Placental pericyte (primary cell): ENCODE measurements around the gene GLB1L. TPM values are rescaled to one million over a fixed set of nuclear protein-coding genes. Genes with fewer than 3 reads are reported as not detected.

Experiments used
- small RNA-seq: library from RNA; depleted of rRNA; stranded (forward); fragments of <200 nt; gene quantifications from one replicate; pipeline ENCODE3, GENCODE V24; 2012; ENCODE audit warnings: low replicate concordance
- total RNA-seq: library from RNA; depleted of rRNA; stranded (reverse); fragments of >200 nt; gene quantifications from 2 replicates; pipeline ENCODE4 v1.2.3, GENCODE V29; 2012

The GLB1L gene
- 15.2 and 23.4 TPM in 2 replicates for total RNA-seq

DNA sequence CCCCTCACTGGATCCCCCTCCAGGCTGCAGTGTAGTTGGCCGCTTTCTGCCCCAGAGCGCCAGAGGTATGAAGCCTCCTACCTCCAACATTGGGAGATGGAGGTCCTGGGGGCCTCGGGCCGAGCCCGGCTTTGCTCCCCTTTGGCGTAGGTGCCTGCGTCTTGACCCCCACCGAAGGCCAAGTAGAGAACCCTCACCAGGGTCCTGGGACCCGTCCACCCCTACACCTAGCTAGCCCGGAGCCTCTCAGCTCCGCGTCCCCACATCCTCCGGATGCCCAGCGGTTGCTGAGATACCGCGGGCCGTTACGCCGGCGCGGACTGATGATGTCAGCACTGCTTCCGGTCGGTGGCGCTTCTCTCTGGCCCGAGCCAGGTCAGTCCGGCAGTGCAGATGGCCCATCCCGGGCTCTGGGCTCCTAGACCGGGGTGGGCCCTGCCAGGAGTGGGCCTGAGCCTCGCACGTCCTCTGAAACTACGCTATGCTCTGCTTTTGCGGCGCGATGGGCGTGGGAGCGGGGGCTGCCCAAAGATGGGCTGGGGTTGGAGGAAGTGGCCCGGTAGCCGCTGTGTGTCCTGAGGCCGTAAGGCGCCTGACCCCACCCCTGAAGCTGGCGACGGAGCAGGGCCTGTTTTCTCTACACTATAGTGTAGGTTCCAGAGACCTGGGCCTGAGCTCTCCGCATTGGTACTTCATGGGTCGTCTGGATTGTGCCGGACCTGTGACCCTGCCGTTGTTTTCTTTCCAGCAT is at the start of gene GLB1L, which contains the start of gene STK16:
GLB1L (minus strand) TSS at position 297 of the 751 bp plus-strand sequence. CDS start 1,871 bp downstream, outside the sequence.
STK16 (plus strand) TSS at position 332 of the 751 bp plus-strand sequence. CDS start 521 bp downstream, outside the sequence.

DNA sequence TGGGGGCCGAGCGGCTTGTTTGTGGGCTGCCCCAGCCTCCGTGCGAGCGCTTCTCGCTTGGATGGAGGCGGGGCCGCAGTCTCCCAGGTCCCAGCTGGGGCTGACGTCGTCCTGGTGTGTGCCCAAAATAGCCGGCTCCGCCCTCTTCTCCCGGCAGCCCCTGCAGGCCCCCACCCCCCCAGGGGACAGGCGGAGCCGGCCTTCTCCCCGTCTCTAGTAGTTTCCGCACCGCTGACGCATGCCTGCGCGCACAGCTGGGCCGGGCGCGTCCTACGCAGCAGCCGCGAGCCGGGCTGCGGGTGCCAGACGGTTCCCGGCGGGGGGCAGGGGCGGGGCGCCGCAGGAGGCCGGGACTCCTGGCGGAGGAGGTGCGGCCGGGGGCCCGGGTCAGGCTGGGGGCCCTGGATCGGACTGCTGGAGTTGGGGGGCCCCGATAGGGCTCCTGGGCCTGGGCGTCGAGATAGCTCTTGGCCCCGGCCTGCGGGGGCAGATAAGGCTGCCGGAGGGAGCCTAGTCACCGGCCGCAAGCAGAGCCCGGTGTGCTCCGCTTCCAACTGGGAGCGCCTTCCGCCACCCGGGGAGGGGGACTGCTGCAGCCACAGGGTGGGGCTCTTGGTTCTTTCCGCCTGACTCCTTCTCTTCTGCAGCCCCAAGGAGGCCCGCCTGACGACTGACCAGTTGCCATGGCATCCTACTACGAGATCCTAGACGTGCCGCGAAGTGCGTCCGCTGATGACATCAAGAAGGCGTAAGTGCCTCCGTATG is 34.1 kb upstream of the GLB1L start, which contains the start of gene DNAJB2:
DNAJB2 (plus strand) TSS at position 216 of the 765 bp plus-strand sequence; CDS start at position 684, 468 bp downstream.

DNA sequence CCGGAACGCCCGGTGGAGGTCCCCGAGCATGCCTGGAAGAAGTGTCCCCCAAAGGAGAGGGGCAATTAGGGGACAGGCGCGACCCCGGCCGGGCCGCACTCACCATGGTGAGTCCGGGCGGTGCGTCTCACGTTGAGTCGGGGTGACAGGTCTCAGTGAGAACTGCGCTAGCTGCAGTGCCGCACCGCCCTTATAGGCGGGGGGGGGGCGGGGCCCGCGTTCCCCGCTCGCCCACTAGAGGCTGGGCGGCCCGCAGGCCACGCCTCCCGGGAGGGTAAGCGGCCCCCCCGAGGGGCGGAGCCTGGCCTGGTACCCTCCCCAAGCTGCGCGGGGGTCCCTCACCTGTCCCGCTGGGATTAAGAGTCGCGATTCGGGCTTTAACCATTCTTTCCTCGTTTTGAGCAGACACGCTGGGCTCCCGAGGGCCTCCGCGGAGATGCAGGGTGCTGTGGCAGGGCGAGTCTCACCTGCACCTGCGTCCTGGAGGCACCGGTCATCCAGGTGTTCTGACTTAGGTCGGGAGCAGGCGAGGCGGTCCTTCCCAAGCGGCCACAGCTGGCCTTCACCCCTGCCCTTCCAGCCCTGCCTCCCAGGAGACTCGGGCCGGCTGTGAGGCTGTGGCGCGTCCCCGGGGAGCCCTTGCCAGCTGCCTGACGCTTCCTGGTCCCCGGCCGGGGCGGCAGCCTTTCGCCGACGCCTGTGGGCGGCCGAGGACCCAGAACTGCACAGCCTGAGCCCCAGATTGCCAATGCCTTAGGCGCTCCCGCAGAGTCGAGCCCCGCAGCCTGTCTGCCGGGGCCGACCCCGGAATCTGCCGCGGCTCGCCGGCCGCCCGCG is 8.7 kb upstream of the GLB1L start, which contains the start of gene TUBA4A:
TUBA4A (minus strand) TSS at position 166 of the 837 bp plus-strand sequence; CDS start at position 106, 60 bp downstream.

DNA sequence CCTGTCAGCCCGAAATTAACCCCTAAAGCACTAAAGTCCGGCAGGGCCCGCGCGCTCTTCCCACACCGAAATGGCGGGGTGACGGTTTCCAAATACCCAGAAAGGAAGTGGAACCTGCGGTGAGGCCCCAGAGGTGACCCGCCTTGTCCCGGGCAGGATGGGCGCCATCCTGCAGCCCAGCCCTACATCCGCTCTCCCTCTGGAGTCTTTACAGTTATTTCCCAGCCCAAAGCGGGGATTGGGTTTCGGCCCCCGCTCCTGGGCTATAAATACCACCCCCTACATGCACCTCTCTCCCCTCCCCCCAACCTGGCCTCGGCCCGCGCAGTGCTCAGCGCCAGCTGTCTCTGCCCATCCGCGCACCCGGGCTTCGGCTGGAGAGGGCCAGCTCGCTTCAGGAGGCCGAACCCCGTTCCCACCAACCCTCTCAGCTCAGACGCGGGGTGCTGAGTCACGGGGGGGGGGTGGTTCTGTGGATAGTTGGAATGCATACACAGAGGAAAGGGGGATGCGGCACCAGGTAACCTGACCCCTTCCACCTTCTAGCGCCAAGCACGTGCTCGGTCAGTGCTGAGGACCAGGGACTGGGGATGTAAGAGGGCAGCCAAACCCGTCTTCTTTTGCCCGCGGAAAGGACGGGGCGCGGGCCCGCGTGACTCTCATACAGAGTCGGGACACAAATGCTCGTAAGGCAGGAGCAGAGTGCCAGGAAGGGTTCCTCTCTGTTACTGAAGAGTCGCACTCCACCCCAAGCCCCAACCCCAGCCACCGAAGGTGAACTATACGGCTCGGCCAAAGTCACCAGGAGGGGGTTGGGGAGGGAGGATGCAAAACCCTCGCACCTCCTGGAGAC is 7.9 kb upstream of the GLB1L start, which contains the start of gene TUBA4B:
TUBA4B (plus strand) TSS at position 344 of the 853 bp plus-strand sequence; CDS start at position 509, 165 bp downstream.

DNA sequence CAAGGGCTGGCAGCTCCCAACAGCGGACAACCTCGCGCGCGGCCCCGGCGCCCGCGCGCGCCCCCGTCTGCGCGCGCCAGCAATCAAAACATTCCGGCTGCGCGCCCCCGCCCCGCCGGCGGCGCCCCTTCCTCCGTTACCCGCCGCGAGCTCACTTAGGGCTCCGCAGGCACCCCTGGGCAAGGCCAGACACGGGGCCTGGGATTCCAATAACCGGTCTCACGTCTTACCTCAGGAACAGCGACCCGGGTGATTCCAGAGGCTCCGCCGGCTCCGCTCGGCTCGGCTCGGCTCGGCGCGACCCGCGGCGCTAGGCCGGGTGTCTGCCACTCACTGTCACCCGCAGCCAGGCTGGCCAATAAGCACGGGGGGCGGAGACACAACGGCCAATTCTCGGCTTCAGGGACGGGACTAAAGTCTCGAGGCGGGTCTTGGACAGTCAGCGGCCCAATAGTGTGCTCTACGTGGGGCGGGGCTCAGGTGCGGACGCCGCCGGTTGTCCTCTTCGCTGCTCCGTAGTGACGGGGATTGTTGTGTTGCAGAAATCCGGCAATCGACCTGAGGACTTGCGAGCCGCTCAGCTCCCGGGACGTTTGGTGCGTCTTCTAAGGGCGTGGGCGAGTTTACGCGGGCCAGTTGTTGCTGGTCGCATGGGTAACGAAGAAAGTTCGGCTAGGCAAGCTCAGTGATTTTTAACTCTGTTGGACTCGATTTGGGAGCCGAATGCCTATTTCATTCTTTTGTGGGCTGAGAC is 15.8 kb downstream of the GLB1L start, which contains the start of the genes ANKZF1 and ATG9A:
ANKZF1 (plus strand) TSS at position 502 of the 754 bp plus-strand sequence. CDS start 452 bp downstream, outside the sequence.
ATG9A (minus strand) TSS at position 332 of the 754 bp plus-strand sequence. CDS start 1,612 bp downstream, outside the sequence.

DNA sequence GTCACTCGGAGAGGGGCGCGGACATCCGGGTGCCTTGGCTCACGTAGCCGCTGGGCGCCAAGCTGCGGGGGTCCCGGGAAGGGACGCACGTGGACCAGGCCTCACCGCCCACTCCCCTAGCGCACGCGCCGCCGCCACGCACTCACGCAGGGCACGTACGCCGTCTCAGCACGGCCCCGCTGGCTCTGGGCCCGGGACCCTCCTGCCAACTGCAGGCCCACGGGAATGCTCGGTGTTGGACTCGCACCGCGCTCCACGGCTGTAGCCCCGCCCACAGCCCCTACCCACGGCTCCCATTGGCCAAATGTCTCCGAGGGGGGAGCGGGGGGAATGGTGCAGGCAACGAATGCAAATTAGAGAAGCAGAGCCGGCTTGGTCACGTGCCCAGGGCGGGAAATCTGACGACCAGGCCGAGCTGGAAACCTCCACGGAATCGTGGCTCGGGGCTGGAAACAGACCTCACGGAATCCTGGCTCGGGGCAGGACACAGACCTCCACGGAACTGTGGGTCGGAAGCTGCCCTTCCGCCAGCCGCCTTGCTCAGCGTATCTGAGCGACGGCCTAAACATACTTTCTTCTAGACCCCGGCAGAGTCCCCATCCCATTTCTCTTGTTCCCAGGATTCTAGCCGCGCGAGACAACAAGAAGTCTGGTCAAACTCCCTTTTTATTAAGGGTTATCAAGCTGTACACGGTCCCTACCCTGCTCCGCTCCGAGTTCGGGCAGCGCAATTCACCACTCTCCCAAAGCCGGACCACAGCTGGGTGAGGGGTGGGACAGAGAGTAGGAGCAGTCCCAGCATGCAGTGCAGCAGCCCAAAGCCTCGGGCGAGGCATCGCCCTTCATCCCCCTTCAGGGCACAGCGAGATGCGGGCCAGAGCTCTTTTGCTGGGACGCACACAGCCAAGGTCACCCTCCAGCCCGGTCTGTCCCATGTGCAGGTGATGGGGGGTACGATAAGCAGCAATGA is 26.2 kb downstream of the GLB1L start, which contains the start of gene ABCB6:
ABCB6 (minus strand) TSS at position 227 of the 970 bp plus-strand sequence. CDS start 285 bp downstream, outside the sequence.

DNA sequence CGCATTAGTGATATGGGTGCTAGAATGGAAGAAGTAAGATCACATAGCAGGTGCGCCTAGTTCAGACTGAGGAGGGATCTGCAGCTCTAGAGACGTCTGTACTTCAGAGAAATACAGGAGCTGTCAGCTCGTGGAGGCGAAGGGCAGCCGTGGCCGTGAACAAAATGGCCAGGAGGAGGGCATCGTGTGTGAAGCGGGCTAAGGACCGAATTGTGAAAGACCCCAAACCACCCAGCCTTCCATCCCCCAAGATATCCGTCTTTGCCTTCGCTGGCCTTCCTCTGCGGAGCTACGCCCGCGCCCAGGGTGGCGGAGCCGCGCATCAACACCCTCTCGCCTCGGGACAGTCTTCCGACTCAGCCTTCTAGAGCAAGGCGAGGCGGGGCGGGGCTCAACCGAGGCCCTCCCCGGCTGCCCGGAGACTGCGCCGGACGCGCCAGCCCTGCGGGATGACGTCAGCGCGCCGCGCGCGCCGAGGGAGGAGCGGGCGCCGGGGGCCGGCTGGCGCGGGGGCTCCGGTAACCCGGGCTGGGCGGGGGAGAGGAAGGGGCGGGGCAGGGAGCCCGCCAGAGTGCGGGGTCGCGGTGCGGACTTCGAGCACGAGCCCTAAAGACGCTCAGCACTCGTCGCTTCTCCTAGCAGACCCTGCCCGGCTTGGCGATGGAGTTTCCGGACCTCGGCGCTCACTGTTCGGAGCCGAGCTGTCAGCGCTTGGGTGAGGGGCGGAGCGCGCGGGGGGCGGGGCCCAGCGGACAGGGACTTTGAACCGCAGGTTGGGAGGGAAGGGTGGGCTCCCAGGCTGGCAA is 38.7 kb downstream of the GLB1L start, which contains the start of gene ZFAND2B:
ZFAND2B (plus strand) TSS at position 455 of the 806 bp plus-strand sequence; CDS start at position 661, 206 bp downstream.

Small RNA genes lying within 50 kb of the gene (small RNA-seq; reads per million reads assigned to genes)
- gene MIR153-1, result not detected

Other genes with a start within 250 kb of the GLB1L start
- gene CFAP65, start 203.9 kb downstream of the GLB1L start, total RNA-seq, result not detected in 2 replicates
- under 0.01 TPM in 1 of 2 replicates, not detected in the other for gene IHH, start 184.5 kb downstream of the GLB1L start, total RNA-seq
- gene NHEJ1, start 84.6 kb downstream of the GLB1L start, total RNA-seq, result 18.6 and 18.9 TPM in 2 replicates
- 0.57 and 1.1 TPM in 2 replicates for gene SLC23A3, start 75.4 kb downstream of the GLB1L start, total RNA-seq
- 20.9 and 36.8 TPM in 2 replicates for gene CNPPD1, start 68.5 kb downstream of the GLB1L start, total RNA-seq
- 74.7 and 81.0 TPM in 2 replicates for gene RETREG2, start 67.2 kb downstream of the GLB1L start, total RNA-seq
- gene ZFAND2B, start 38.7 kb downstream of the GLB1L start, total RNA-seq, result 20.8 and 32.2 TPM in 2 replicates
- gene ABCB6, start 26.5 kb downstream of the GLB1L start, total RNA-seq, result 22.3 and 24.8 TPM in 2 replicates
- 56.9 and 74.0 TPM in 2 replicates for gene ATG9A, start 15.8 kb downstream of the GLB1L start, total RNA-seq
- 19.2 and 23.9 TPM in 2 replicates for gene ANKZF1, start 15.6 kb downstream of the GLB1L start, total RNA-seq
- 37.4 and 59.1 TPM in 2 replicates for gene STK16, start within 50 bp of the GLB1L start, total RNA-seq
- gene TUBA4B, start 7.8 kb upstream of the GLB1L start, total RNA-seq, result not detected in 2 replicates
- 7.0 and 31.6 TPM in 2 replicates for gene TUBA4A, start 8.5 kb upstream of the GLB1L start, total RNA-seq
- 27.8 and 39.0 TPM in 2 replicates for gene DNAJB2, start 33.9 kb upstream of the GLB1L start, total RNA-seq
- 0.88 and 7.9 TPM in 2 replicates for gene PTPRN, start 64.0 kb upstream of the GLB1L start, total RNA-seq
- gene RESP18, start 87.3 kb upstream of the GLB1L start, total RNA-seq, result not detected in 2 replicates
- gene DNPEP, start 142.5 kb upstream of the GLB1L start, total RNA-seq, result 64.0 and 76.8 TPM in 2 replicates
- 0.29 and 7.2 TPM in 2 replicates for gene DES, start 172.9 kb upstream of the GLB1L start, total RNA-seq
- 9.9 and 21.7 TPM in 2 replicates for gene SPEG, start 189.4 kb upstream of the GLB1L start, total RNA-seq